Hepatocyte (in vitro differentiated cells): ENCODE results near the gene NARS2.

ENCODE experiments used
- EZH2 ChIP-seq: fragments of 200-600 bp; sonication (generic); IDR thresholded peaks from 2 replicates; pipeline ENCODE4 v1.6.1; 2016; ENCODE audit warnings: antibody characterized with exemption, mild to moderate bottlenecking, borderline replicate concordance
- EZH2phosphoT487 ChIP-seq: fragments of 200-600 bp; sonication (generic); IDR thresholded peaks from one replicate; pipeline ENCODE4 v1.6.1; 2018; ENCODE audit warnings: antibody characterized with exemption, mild to moderate bottlenecking, low read depth, moderate library complexity; ENCODE audit not compliant: unreplicated experiment, severe bottlenecking
- TF ChIP-seq, protein P1 (sequence below): fragments of 200-600 bp; sonication (generic); IDR thresholded peaks from 2 replicates; pipeline ENCODE4 v1.5.1; 2016; ENCODE audit warnings: antibody characterized with exemption, mild to moderate bottlenecking; ENCODE audit not compliant: poor library complexity

DNA sequence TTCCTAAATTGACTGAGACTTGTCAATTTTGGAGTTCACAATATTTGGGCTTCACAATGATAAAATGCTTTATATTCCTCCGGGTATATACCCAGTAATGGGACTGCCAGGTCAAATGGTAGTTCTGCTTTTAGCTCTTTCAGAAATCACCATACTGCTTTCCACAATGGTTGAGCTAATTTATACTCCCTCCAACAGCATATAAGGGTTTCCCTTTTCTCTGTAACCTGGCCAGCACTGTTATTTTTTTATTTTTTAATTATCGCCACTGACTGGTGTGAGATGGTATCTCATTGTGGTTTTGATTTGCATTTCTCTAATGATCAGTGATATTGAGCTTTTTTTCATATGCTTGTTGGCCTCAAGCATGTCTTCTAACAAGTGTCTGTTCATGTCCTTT lies 21.8 kb downstream of the NARS2 start:
- TF ChIP-seq, protein P1, sequence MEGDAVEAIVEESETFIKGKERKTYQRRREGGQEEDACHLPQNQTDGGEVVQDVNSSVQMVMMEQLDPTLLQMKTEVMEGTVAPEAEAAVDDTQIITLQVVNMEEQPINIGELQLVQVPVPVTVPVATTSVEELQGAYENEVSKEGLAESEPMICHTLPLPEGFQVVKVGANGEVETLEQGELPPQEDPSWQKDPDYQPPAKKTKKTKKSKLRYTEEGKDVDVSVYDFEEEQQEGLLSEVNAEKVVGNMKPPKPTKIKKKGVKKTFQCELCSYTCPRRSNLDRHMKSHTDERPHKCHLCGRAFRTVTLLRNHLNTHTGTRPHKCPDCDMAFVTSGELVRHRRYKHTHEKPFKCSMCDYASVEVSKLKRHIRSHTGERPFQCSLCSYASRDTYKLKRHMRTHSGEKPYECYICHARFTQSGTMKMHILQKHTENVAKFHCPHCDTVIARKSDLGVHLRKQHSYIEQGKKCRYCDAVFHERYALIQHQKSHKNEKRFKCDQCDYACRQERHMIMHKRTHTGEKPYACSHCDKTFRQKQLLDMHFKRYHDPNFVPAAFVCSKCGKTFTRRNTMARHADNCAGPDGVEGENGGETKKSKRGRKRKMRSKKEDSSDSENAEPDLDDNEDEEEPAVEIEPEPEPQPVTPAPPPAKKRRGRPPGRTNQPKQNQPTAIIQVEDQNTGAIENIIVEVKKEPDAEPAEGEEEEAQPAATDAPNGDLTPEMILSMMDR: no peak
- TF ChIP-seq EZH2phosphoT487: no peak
- no peak for TF ChIP-seq EZH2
